Amygdala (tissue), 56 donors: ENCODE results near the gene PDS5A.
"Not testable (repeated sequence)": the region's sequence is repeated elsewhere in the genome, so short reads cannot be mapped to it uniquely, and the experiment has no call there.

ENCODE experiments used
- DNase-seq, 56 donors: peaks; one replicate each; lab custom pipeline; 2025; lab: John Stamatoyannopoulos, UW

The PDS5A gene

GRCh38 chr4:39977489-39978377, at the start of gene PDS5A:
TSS of gene PDS5A (minus strand) at chr4:39977911. CDS start at chr4:39976577, 1,334 bp downstream.
- DNase-seq, result peak; percentile 4 to 89 (median 78)

- not testable (repeated sequence) for DNase-seq
Observed at GRCh38 chr4:40024049-40024448, 46.3 kb upstream of the PDS5A start.

- not testable (repeated sequence) for DNase-seq
Observed at GRCh38 chr4:40021116-40021515, 43.4 kb upstream of the PDS5A start.

- no peak for DNase-seq
Observed at GRCh38 chr4:40020221-40020620, 42.5 kb upstream of the PDS5A start.

- no peak for DNase-seq
Observed at GRCh38 chr4:40016007-40016406, 38.3 kb upstream of the PDS5A start.

- peak in 3 of 56 donors; percentile 1 to 32 (median 2) for DNase-seq
Observed at GRCh38 chr4:40003986-40004385, 26.3 kb upstream of the PDS5A start.

GRCh38 chr4:40000711-40001110, 23.0 kb upstream of the PDS5A start:
- no peak for DNase-seq

- no peak for DNase-seq
Observed at GRCh38 chr4:39998659-39999345, 21.1 kb upstream of the PDS5A start.

GRCh38 chr4:39996811-39997210, 19.1 kb upstream of the PDS5A start:
- DNase-seq, result no peak

- DNase-seq, result no peak
Observed at GRCh38 chr4:39994406-39994805, 16.7 kb upstream of the PDS5A start.

GRCh38 chr4:39989381-39989780, 11.7 kb upstream of the PDS5A start:
- not testable (repeated sequence) for DNase-seq

- DNase-seq, result no peak
Observed at GRCh38 chr4:39987485-39987884, 9.8 kb upstream of the PDS5A start.

- DNase-seq, result no peak
Observed at GRCh38 chr4:39978904-39979303, 1.2 kb upstream of the PDS5A start.

GRCh38 chr4:39978378-39978775, 666 bp upstream of the PDS5A start:
- no peak for DNase-seq

- peak in 42 of 56 donors; percentile 17 to 83 (median 55) for DNase-seq
Observed at GRCh38 chr4:39976945-39977488, 694 bp downstream of the PDS5A start.

- DNase-seq, result peak in 54 of 56 donors; percentile 3 to 80 (median 59)
Observed at GRCh38 chr4:39976141-39976944, 1.4 kb downstream of the PDS5A start.

GRCh38 chr4:39975488-39976089, 2.1 kb downstream of the PDS5A start:
- DNase-seq, result no peak

- DNase-seq, result not testable (repeated sequence)
Observed at GRCh38 chr4:39973052-39973451, 4.7 kb downstream of the PDS5A start.

- no peak for DNase-seq
Observed at GRCh38 chr4:39970671-39971640, 6.8 kb downstream of the PDS5A start.
